Measurements from ENCODE around the gene EEF1AKMT3. TPM values are rescaled to one million over a fixed set of nuclear protein-coding genes. Genes with fewer than 3 reads are reported as not detected.

EEF1AKMT3 gene
- total RNA-seq, 4 donors from 2014 or later = 10.3 to 14.6 (median 11.4) TPM

GRCh38 chr12:57754411-57755193, 17.8 kb upstream of the EEF1AKMT3 start, which contains the start of gene MARCHF9:
MARCHF9 (plus strand) TSS chr12:57755103; CDS start chr12:57755529, 426 bp downstream.
- no peak for TF ChIP-seq CTCF (IDR thresholded peaks at IDR 0.05; ENCODE audit: low read depth)

GRCh38 chr12:57755194-57755453, 17.3 kb upstream of the EEF1AKMT3 start:
- no peak for TF ChIP-seq CTCF (IDR thresholded peaks at IDR 0.05; ENCODE audit: low read depth)

- no peak for TF ChIP-seq CTCF (IDR thresholded peaks at IDR 0.05; ENCODE audit: low read depth)
Observed at GRCh38 chr12:57755454-57756372, 16.7 kb upstream of the EEF1AKMT3 start.

- TF ChIP-seq CTCF (IDR thresholded peaks at IDR 0.05; ENCODE audit: low read depth) = no peak
Observed at GRCh38 chr12:57756406-57757341, 15.7 kb upstream of the EEF1AKMT3 start.

GRCh38 chr12:57757771-57758170, 14.6 kb upstream of the EEF1AKMT3 start:
- no peak for TF ChIP-seq CTCF (IDR thresholded peaks at IDR 0.05; ENCODE audit: low read depth)

- no peak for TF ChIP-seq CTCF (IDR thresholded peaks at IDR 0.05; ENCODE audit: low read depth)
Observed at GRCh38 chr12:57758552-57759359, 13.7 kb upstream of the EEF1AKMT3 start.
